ENCODE measurements around the gene GPRC5B. TPM values are rescaled to one million over a fixed set of nuclear protein-coding genes. Genes with fewer than 3 reads are reported as not detected.

GPRC5B gene
- total RNA-seq, 2 donors from 2014 or later = not detected

DNA sequence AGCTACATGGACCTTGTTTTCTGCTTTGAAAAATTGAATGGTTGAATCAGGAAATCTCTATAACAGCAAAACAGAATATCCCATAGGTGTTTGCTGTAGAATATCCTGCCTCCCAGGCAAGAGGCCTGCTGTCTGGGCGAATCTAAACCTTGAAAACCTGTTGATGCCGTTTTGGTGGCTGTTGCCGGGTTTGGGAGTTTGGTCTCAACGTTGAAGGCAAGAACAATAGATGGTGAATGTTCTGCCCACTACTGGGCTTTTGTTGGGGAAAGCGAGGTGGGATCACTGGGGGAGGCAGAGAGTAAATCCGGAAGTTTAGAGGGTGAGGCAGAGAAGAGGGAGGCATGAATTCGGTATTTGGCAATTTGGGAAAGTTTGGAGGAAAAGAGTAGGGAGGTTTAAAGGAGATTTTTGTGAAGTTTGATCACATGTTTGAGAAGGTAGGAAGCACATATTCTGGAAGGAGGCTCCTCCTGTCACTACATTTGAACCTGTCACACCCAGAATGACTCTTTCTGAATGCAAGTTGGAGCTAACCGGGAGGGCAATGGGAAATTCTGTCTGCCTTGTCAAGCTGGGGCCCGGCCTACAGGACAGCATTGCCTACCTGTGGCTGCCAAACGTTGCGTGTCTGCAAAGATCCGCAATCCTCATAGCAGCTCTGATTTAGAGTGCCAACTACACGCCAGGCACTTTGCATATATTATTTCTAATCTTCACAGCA, 46.5 kb downstream of the GPRC5B start:
- Mint-ChIP-seq H3K4me3 (no peak overlapping the region), H3K4me1 (ENCODE audit: low read depth in 2 of 2) (no peaks in the 10 kb centered on the region), H3K27ac (no peak overlapping the region), H3K27me3 (peaks cover 11 to 13% of the 10 kb centered on the region in 2 donors), H3K9me3 (no peaks in the 10 kb centered on the region), H3K36me3 (no peaks in the 10 kb centered on the region)
- no peak for ATAC-seq
- no peak for DNase-seq (ENCODE audit: low spot score)

DNA sequence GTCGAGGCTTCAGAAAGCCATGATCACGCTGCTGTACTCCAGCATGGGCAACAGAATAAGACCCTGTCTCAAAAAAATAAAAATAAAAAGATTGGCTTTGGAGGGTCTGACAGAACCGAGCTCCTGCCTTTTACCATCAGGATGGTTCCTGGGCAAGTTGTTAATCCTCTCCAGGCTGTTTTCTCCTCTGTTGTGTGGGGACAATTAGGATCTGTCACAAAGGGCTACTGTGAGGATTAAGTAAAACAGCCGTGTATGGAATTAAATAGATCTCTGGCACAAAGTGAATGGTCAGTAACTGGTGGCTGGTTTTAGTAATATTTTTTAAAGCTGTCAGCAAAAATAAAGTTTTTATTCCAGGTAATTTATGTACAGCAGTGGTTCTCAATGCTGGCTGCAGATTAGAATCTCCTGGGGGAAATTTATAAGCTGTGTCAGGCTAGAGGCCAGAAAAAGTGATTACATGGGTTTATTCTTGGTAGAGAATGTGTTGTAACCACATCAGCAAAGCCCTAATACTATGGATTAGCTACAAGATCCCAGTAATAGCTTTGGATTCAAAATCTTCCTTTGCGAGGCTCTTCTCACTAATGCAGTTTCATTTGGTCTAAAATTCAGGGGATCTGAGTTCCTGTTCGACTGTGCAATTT, 47.2 kb downstream of the GPRC5B start:
- no peak overlapping the region for H3K4me3 Mint-ChIP-seq
- H3K27ac Mint-ChIP-seq = no peak overlapping the region
- ATAC-seq (no peak), DNase-seq (ENCODE audit: low spot score) (no peak)
- H3K9me3 Mint-ChIP-seq = no peaks in the 10 kb centered on the region
- H3K27me3 Mint-ChIP-seq = peaks cover 11 to 13% of the 10 kb centered on the region in 2 donors
- H3K36me3 Mint-ChIP-seq = no peaks in the 10 kb centered on the region
- H3K4me1 Mint-ChIP-seq (ENCODE audit: low read depth in 2 of 2) = no peaks in the 10 kb centered on the region

DNA sequence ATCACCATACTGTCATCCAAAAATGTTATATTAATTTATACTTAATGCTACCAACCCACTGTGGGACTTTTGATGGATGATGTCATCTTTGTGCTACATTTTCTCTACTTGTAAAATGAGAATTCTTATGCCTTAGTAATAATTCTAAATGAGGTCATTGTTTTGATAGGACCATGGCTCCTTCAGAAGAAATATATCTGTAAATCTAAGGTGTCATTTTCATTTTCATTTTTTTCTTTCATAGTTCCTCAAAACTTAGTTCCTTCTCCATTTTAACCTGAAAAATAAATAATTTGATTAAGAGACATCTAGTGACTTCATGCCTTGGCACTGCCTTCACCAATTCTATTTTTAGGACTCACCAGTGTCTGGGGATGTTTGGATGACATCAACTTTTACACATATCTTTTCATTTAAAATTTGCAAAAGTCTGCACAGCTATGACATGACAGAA, 48.7 kb downstream of the GPRC5B start:
- H3K9me3 Mint-ChIP-seq = no peaks in the 10 kb centered on the region
- DNase-seq (ENCODE audit: low spot score) (no peak), ATAC-seq (no peak)
- no peak overlapping the region for H3K27ac Mint-ChIP-seq
- peaks cover 8 to 13% of the 10 kb centered on the region in 2 donors for H3K27me3 Mint-ChIP-seq
- no peaks in the 10 kb centered on the region for H3K4me1 Mint-ChIP-seq (ENCODE audit: low read depth in 2 of 2)
- no peak overlapping the region for H3K4me3 Mint-ChIP-seq
- H3K36me3 Mint-ChIP-seq = no peaks in the 10 kb centered on the region

DNA sequence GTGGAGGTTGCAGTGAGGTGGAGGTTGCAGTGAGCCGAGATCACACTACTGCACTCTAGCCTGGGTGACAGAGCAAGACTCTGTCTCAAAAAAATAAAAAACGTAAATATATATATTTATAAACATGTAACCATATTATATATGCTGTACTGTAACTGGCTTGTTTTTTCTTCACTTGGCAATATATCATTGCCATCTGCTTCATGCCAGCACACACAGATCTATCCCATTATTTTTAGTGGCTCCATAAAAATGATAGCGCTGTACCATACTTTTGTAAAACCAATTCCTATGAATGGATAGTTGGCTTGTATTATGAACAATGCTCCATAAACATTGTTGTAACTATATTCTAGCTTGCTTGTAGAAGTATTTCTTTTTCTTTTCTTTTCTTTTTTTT, 49.5 kb downstream of the GPRC5B start:
- Mint-ChIP-seq H3K9me3 (no peaks in the 10 kb centered on the region), H3K4me3 (no peak overlapping the region), H3K27me3 (peaks cover 2 to 8% of the 10 kb centered on the region in 2 donors), H3K27ac (no peak overlapping the region), H3K36me3 (no peaks in the 10 kb centered on the region), H3K4me1 (ENCODE audit: low read depth in 2 of 2) (no peaks in the 10 kb centered on the region)
- DNase-seq (ENCODE audit: low spot score) (no peak), ATAC-seq (no peak)

DNA sequence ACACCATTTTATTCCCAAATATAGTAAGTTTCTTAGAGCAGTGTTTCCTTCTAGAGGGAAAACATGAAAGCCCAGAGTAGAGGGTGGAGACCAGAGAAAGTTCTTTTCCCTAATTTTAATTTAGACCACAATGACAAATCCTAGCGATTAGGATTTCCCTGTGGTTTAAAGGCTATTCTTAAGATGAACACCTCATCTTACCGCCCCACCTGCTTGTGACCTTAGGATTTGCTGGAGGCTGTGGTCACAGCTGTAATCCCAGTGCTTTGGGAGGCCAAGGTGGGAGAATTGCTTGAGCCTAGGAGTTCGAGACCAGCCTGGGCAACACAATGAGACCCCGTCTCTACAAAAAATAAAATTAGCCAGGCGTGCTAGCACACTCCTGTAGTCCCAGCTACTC, 51.1 kb downstream of the GPRC5B start:
- H3K27ac Mint-ChIP-seq = no peak overlapping the region
- H3K36me3 Mint-ChIP-seq = no peaks in the 10 kb centered on the region
- ATAC-seq = no peak
- DNase-seq (ENCODE audit: low spot score) = no peak
- no peaks in the 10 kb centered on the region for H3K4me1 Mint-ChIP-seq (ENCODE audit: low read depth in 2 of 2)
- no peak overlapping the region for H3K4me3 Mint-ChIP-seq
- H3K27me3 Mint-ChIP-seq = peaks cover 2 to 8% of the 10 kb centered on the region in 2 donors
- H3K9me3 Mint-ChIP-seq = no peaks in the 10 kb centered on the region

DNA sequence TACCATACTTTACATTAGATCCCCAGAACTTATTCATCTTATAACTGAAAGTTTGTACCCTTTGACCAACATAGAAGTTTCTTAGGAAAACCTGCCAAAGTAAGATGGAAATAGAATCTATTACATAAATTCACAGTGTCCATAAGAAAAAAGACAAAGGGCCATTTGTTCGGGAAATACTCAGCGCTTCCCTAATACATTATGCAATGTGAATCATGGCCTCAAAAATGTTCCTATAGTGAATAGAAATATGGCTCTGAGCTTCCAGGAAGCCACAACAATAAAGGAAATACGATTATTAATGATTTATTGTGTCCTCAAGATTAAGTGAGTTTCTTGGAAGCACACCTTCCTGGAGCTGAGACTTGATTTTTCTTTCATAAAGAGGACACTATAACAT, 51.5 kb downstream of the GPRC5B start:
- no peak for DNase-seq (ENCODE audit: low spot score)
- Mint-ChIP-seq H3K4me1 (ENCODE audit: low read depth in 2 of 2) (no peaks in the 10 kb centered on the region), H3K4me3 (no peak overlapping the region), H3K36me3 (no peaks in the 10 kb centered on the region), H3K27ac (no peak overlapping the region), H3K27me3 (peaks cover 2 to 5% of the 10 kb centered on the region in 2 donors), H3K9me3 (no peaks in the 10 kb centered on the region)
- no peak for ATAC-seq

DNA sequence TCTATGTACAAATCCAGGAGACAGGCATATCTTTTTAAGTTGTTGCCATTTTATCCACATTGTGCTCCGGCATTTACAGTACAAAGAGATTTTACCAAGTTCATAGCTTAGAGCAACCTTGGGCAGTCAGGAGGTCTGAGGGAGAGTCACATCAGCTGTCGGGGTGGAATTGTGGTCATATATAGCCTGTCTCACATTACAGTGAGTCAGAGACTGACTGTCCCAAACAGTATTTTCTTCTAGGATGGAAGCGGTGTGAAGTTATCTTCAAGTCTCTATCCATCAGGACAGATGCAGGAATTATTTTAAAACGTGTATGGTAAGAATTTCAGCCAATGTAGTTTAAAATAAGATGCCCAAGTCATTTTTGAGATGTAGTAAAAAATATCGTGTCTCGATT, 53.0 kb downstream of the GPRC5B start:
- no peak overlapping the region for H3K27ac Mint-ChIP-seq
- no peaks in the 10 kb centered on the region for H3K4me1 Mint-ChIP-seq (ENCODE audit: low read depth in 2 of 2)
- H3K4me3 Mint-ChIP-seq = no peak overlapping the region
- DNase-seq (ENCODE audit: low spot score) (no peak), ATAC-seq (no peak)
- H3K9me3 Mint-ChIP-seq = no peaks in the 10 kb centered on the region
- no peaks in the 10 kb centered on the region for H3K27me3 Mint-ChIP-seq
- H3K36me3 Mint-ChIP-seq = no peaks in the 10 kb centered on the region

DNA sequence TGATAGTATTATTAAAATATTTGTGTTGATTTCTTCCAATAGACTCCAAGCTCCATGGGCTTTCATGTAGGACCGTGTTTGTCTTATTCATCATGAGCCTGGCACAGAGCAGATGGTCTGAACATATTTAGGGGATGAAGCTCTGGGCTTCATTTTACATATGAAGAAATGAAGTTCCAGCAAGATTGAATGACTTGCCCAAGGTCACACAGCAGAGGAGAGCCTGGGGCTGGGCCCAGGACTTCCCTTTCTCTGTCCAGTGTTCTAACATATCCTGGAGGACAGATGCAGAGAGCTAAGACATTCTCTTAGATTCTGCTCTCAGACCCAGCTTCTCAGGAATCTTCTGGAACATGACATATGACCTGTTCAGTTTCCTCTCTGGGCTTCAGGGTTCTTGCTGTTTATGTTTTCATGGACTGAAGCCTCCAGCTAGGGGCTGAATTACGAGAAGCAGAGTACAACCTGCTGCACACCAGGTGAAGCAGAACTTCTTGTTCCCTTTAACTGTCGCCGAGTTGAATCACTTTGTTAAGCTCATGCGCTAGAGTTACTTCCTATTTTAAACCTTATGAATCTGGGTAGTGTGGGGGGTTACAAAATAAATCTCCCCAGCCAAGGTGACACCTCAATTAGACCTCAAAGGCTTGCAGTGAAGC, 53.6 kb downstream of the GPRC5B start:
- Mint-ChIP-seq H3K9me3 (no peaks in the 10 kb centered on the region), H3K27ac (no peak overlapping the region), H3K4me3 (no peak overlapping the region), H3K27me3 (no peaks in the 10 kb centered on the region), H3K4me1 (ENCODE audit: low read depth in 2 of 2) (no peaks in the 10 kb centered on the region), H3K36me3 (no peaks in the 10 kb centered on the region)
- ATAC-seq = no peak
- no peak for DNase-seq (ENCODE audit: low spot score)

DNA sequence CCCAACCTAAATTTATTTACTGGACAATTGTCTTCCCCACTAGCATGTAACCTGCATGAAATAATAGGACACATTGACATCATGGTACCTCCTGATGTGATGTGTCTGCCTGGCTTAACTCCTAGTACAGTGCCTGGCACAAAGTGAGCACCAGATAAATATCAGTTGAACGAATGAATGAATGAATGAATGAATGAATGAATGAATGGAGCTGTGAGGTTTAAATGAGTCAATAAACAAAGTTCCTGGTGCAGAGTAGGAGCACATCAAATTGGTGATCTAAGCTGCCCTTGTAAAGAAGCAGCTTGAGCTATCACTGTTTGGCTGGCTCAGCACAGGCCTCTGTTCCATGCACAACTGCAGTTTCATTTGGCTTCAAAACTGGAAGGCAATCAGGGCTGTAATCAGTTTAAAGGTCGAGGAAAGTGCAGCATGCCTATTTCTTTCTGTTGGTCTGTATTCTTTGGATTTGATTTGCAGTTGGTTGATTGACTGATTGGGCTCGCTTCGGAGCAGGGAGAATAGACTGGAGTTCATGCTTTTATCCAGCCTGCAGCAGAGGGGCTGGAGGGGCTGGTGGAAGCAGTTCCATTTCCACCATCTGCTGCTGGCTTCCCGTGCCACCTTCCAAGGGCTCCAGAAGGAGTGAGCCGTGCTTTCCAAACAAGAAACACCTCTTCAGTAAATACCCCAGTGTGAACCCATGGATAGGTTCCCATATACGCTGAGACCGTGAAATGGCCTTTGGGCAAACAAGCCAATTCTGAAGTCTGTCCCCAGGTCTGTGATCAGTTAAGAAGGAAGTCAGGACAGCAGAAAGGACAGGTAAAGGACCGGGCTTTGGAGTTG, 54.6 kb downstream of the GPRC5B start:
- Mint-ChIP-seq H3K27ac (no peak overlapping the region), H3K9me3 (no peaks in the 10 kb centered on the region), H3K27me3 (no peaks in the 10 kb centered on the region), H3K4me3 (no peak overlapping the region), H3K4me1 (ENCODE audit: low read depth in 2 of 2) (no peaks in the 10 kb centered on the region), H3K36me3 (no peaks in the 10 kb centered on the region)
- DNase-seq (ENCODE audit: low spot score) = no peak
- ATAC-seq = no peak

DNA sequence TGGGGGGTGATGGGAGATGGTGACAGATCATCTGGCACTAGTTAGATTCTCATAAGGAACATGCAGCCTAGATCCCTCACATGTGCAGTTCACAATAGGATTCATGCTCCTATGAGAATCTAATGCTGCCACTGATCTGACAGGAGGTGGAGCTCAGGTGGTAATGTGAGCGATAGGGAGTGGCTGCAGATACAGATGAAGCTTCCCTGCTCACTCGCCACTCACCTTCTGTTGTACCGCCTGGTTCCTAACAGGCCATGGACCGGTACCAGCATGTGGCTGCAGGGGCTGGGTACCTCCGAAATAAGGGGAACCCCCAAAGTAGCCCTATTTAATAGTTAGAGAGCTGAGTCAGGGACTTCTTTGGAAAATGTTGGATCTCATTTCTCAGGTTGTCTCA, 60.4 kb downstream of the GPRC5B start:
- no peaks in the 10 kb centered on the region for H3K27me3 Mint-ChIP-seq
- H3K27ac Mint-ChIP-seq = no peak overlapping the region
- no peaks in the 10 kb centered on the region for H3K9me3 Mint-ChIP-seq
- DNase-seq (ENCODE audit: low spot score) (no peak), ATAC-seq (no peak)
- no peaks in the 10 kb centered on the region for H3K36me3 Mint-ChIP-seq
- H3K4me3 Mint-ChIP-seq = no peak overlapping the region
- H3K4me1 Mint-ChIP-seq (ENCODE audit: low read depth in 2 of 2) = no peaks in the 10 kb centered on the region

DNA sequence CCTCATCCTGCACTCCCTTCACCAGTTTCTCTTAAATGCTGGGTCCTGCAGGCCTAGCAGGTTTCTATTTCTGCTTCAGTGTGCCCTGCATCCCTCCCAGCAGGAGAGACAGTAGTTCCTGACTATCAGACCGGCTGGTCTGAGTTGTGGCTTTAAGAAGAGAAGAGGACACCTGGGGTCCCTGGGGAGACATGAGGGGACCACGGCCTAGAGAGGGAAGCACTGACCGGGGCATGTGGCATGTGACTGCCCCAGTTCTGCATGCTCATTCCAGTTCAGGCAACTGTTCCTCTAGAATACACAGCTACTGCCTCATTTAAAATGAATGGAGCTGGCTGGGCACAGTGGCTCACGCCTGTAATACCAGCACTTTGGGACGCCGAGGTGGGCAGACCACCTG, 61.3 kb downstream of the GPRC5B start:
- no peaks in the 10 kb centered on the region for H3K36me3 Mint-ChIP-seq
- DNase-seq (ENCODE audit: low spot score) = no peak
- no peaks in the 10 kb centered on the region for H3K27me3 Mint-ChIP-seq
- no peak overlapping the region for H3K4me3 Mint-ChIP-seq
- no peaks in the 10 kb centered on the region for H3K9me3 Mint-ChIP-seq
- H3K27ac Mint-ChIP-seq = no peak overlapping the region
- no peaks in the 10 kb centered on the region for H3K4me1 Mint-ChIP-seq (ENCODE audit: low read depth in 2 of 2)
- ATAC-seq = peak in 1 of 2 donors; percentile 59

DNA sequence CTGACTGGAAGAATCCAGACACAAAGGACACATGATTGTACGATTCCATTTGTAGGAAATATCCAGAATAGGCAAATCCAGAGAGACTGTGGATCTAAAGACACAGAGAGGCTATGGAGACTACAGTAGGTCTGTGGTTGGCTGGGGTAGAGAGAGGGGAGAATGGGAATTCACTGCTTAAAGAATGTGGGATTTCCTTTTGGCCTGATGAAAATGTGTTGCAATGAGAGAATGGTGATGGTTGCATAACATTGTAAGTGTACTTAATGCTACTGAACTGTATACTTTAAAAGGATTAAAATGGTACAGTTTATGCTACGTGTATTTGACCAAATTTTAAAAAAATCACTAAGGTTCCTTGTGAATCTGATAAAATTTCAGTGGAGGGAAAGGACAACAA, 62.1 kb downstream of the GPRC5B start:
- no peak overlapping the region for H3K27ac Mint-ChIP-seq
- no peaks in the 10 kb centered on the region for H3K27me3 Mint-ChIP-seq
- no peaks in the 10 kb centered on the region for H3K36me3 Mint-ChIP-seq
- no peaks in the 10 kb centered on the region for H3K9me3 Mint-ChIP-seq
- no peak overlapping the region for H3K4me3 Mint-ChIP-seq
- H3K4me1 Mint-ChIP-seq (ENCODE audit: low read depth in 2 of 2) = no peaks in the 10 kb centered on the region
- no peak for ATAC-seq
- DNase-seq (ENCODE audit: low spot score) = no peak

DNA sequence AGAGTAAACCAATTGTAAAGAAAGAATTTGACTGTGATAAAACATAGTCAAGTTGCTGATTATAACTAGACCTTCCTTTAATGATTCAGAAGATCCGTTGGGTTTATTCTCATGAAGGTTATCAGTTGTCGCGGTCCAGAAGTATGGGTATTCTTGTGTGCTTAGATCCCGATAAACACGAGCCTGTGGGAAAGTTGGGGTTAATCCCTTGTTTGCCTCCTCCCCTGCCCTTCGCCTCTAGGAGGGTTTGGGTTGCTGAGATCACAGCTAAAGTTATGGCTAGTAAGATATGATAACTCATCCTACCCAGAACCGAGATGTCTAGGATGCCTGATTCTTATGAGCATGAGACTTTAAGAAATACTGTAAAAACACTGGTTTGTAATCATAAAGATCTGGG, 66.8 kb downstream of the GPRC5B start:
- ATAC-seq (no peak), DNase-seq (ENCODE audit: low spot score) (no peak)
- H3K36me3 Mint-ChIP-seq = no peaks in the 10 kb centered on the region
- H3K27me3 Mint-ChIP-seq = peaks cover 5 to 9% of the 10 kb centered on the region in 2 donors
- H3K9me3 Mint-ChIP-seq = peaks cover 4% of the 10 kb centered on the region
- H3K27ac Mint-ChIP-seq = no peak overlapping the region
- H3K4me1 Mint-ChIP-seq (ENCODE audit: low read depth in 2 of 2) = no peaks in the 10 kb centered on the region
- H3K4me3 Mint-ChIP-seq = no peak overlapping the region
